ENCODE data around the gene SLC9A9. TPM values are rescaled to one million over a fixed set of nuclear protein-coding genes. Genes with fewer than 3 reads are reported as not detected.

Gene SLC9A9
- total RNA-seq, 1 experiment from 2014 or later, result 1.5 TPM

GRCh38 chr3:143571548-143571947, 276.7 kb downstream of the SLC9A9 start:
- DNase-seq, result no peak
- intact Hi-C loops (cut with micrococcal nuclease; ENCODE audit: unreplicated experiment), result no loop called here
- H3K27me3 Mint-ChIP-seq (ENCODE audit: unreplicated experiment), result peaks cover 3% of the 10 kb centered on the region
- no peaks in the 10 kb centered on the region for H3K4me1 Mint-ChIP-seq (ENCODE audit: low read depth, unreplicated experiment)
- TF ChIP-seq, protein P1, sequence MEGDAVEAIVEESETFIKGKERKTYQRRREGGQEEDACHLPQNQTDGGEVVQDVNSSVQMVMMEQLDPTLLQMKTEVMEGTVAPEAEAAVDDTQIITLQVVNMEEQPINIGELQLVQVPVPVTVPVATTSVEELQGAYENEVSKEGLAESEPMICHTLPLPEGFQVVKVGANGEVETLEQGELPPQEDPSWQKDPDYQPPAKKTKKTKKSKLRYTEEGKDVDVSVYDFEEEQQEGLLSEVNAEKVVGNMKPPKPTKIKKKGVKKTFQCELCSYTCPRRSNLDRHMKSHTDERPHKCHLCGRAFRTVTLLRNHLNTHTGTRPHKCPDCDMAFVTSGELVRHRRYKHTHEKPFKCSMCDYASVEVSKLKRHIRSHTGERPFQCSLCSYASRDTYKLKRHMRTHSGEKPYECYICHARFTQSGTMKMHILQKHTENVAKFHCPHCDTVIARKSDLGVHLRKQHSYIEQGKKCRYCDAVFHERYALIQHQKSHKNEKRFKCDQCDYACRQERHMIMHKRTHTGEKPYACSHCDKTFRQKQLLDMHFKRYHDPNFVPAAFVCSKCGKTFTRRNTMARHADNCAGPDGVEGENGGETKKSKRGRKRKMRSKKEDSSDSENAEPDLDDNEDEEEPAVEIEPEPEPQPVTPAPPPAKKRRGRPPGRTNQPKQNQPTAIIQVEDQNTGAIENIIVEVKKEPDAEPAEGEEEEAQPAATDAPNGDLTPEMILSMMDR (IDR thresholded peaks at IDR 0.05; ENCODE audit: unreplicated experiment), result no peak
- H3K27ac Mint-ChIP-seq (ENCODE audit: unreplicated experiment), result no peak overlapping the region
- H3K9me3 Mint-ChIP-seq (ENCODE audit: low read depth, unreplicated experiment), result no peaks in the 10 kb centered on the region
- H3K36me3 Mint-ChIP-seq (ENCODE audit: insufficient read depth, unreplicated experiment), result no peaks in the 10 kb centered on the region
- CTCF ChIA-PET, result no interaction called here
- H3K4me3 Mint-ChIP-seq (ENCODE audit: low read depth, unreplicated experiment), result no peak overlapping the region
- no TSS peak for BruUV-seq (replicated peaks)

- H3K9me3 Mint-ChIP-seq (ENCODE audit: low read depth, unreplicated experiment), result no peaks in the 10 kb centered on the region
- peaks cover 10% of the 10 kb centered on the region for H3K4me1 Mint-ChIP-seq (ENCODE audit: low read depth, unreplicated experiment)
- CTCF ChIA-PET, result interaction anchor here (1.6 kb wide), 1 partner anchor 12 kb away, joined by 4 read pairs; no protein-coding TSS in a partner anchor
- no peak overlapping the region for H3K27ac Mint-ChIP-seq (ENCODE audit: unreplicated experiment)
- DNase-seq, result no peak
- no peaks in the 10 kb centered on the region for H3K27me3 Mint-ChIP-seq (ENCODE audit: unreplicated experiment)
- BruUV-seq (replicated peaks), result no TSS peak
- H3K36me3 Mint-ChIP-seq (ENCODE audit: insufficient read depth, unreplicated experiment), result no peaks in the 10 kb centered on the region
- TF ChIP-seq, protein P1 (IDR thresholded peaks at IDR 0.05; ENCODE audit: unreplicated experiment), result no peak
- no peak overlapping the region for H3K4me3 Mint-ChIP-seq (ENCODE audit: low read depth, unreplicated experiment)
- intact Hi-C loops (cut with micrococcal nuclease; ENCODE audit: unreplicated experiment), result no loop called here
Measured at GRCh38 chr3:143567823-143568222, 280.4 kb downstream of the SLC9A9 start.

- H3K4me1 Mint-ChIP-seq (ENCODE audit: low read depth, unreplicated experiment), result peaks cover 24% of the 10 kb centered on the region
- no peaks in the 10 kb centered on the region for H3K9me3 Mint-ChIP-seq (ENCODE audit: low read depth, unreplicated experiment)
- H3K4me3 Mint-ChIP-seq (ENCODE audit: low read depth, unreplicated experiment), result no peak overlapping the region
- H3K27ac Mint-ChIP-seq (ENCODE audit: unreplicated experiment), result no peak overlapping the region
- DNase-seq, result no peak
- TF ChIP-seq, protein P1 (IDR thresholded peaks at IDR 0.05; ENCODE audit: unreplicated experiment), result no peak
- H3K27me3 Mint-ChIP-seq (ENCODE audit: unreplicated experiment), result no peaks in the 10 kb centered on the region
- CTCF ChIA-PET, result interaction anchor here (0.7 kb wide), 3 partner anchors 218 to 598 kb away, joined by 3 to 4 read pairs (median 4); no protein-coding TSS in a partner anchor
- intact Hi-C loops (cut with micrococcal nuclease; ENCODE audit: unreplicated experiment), result no loop called here
- H3K36me3 Mint-ChIP-seq (ENCODE audit: insufficient read depth, unreplicated experiment), result no peaks in the 10 kb centered on the region
- no TSS peak for BruUV-seq (replicated peaks)
Measured at GRCh38 chr3:143565951-143566350, 282.3 kb downstream of the SLC9A9 start.

- Mint-ChIP-seq H3K4me1 (ENCODE audit: low read depth, unreplicated experiment) (peaks cover 24% of the 10 kb centered on the region), H3K36me3 (ENCODE audit: insufficient read depth, unreplicated experiment) (no peaks in the 10 kb centered on the region), H3K9me3 (ENCODE audit: low read depth, unreplicated experiment) (peaks cover 5% of the 10 kb centered on the region), H3K4me3 (ENCODE audit: low read depth, unreplicated experiment) (no peak overlapping the region), H3K27me3 (ENCODE audit: unreplicated experiment) (no peaks in the 10 kb centered on the region), H3K27ac (ENCODE audit: unreplicated experiment) (no peak overlapping the region)
- CTCF ChIA-PET, result no interaction called here
- BruUV-seq (replicated peaks), result no TSS peak
- TF ChIP-seq, protein P1 (IDR thresholded peaks at IDR 0.05; ENCODE audit: unreplicated experiment), result no peak
- DNase-seq, result no peak
- intact Hi-C loops (cut with micrococcal nuclease; ENCODE audit: unreplicated experiment), result no loop called here
Measured at GRCh38 chr3:143563786-143564185, 284.5 kb downstream of the SLC9A9 start.

All from Calu3 (cell line).